Measurements from ENCODE around the gene GBP5.
"Not testable (repeated sequence)": the region's sequence is repeated elsewhere in the genome, so short reads cannot be mapped to it uniquely, and the experiment has no call there.

Gene GBP5

GRCh38 chr1:89305493-89305892, 32.8 kb upstream of the GBP5 start:
- Histone ChIP-seq H3K4me1 (ENCODE audit: control insufficient read depth, insufficient read depth, low read depth, low read length) (no peaks in the 10 kb centered on the region), H3K27ac (ENCODE audit: low read length, poor library complexity, severe bottlenecking) (no peak overlapping the region), H2BK120ac (ENCODE audit: low read depth, low read length) (no peak overlapping the region), H3K9ac (ENCODE audit: low read length) (no peak overlapping the region), H2BK5ac (ENCODE audit: low read depth, low read length, poor library complexity, severe bottlenecking) (no peak overlapping the region), H2BK15ac (ENCODE audit: low read depth, poor library complexity, severe bottlenecking) (no peak overlapping the region), H3K18ac (ENCODE audit: low read depth in 1 of 2, low read length in 2 of 2) (no peak overlapping the region), H3K4me2 (ENCODE audit: low read length, poor library complexity, severe bottlenecking) (no peak overlapping the region), H4K8ac (ENCODE audit: low read length) (no peak overlapping the region), H3K36me3 (ENCODE audit: control insufficient read depth in 1 of 2, insufficient read depth in 2 of 2, low read depth in 1 of 2, low read length in 2 of 2) (no peaks in the 10 kb centered on the region), H3K27me3 (ENCODE audit: control insufficient read depth in 1 of 2, insufficient read depth in 1 of 2, low read length in 2 of 2) (no peaks in the 10 kb centered on the region), H3K4ac (ENCODE audit: low read depth in 1 of 2, low read length in 2 of 2) (no peak overlapping the region), H3K9me3 (ENCODE audit: control insufficient read depth, low read length) (peaks cover 2% of the 10 kb centered on the region), H4K91ac (ENCODE audit: low read length) (no peak overlapping the region), H3K79me1 (replicated peaks; ENCODE audit: low read length, poor library complexity, severe bottlenecking) (no peaks in the 10 kb centered on the region), H3K14ac (ENCODE audit: low read length in 2 of 2) (no peak overlapping the region), H3K4me3 (ENCODE audit: insufficient read depth in 1 of 2, low read depth in 1 of 2, low read length in 2 of 2) (no peak overlapping the region), H2BK12ac (ENCODE audit: low read length in 2 of 2) (no peak overlapping the region), H3K23ac (ENCODE audit: low read length in 2 of 2) (no peak overlapping the region), H2AFZ (ENCODE audit: low read depth, low read length) (no peak overlapping the region), H2AK5ac (ENCODE audit: low read length, severe bottlenecking) (no peak overlapping the region)
- WGBS: 75% methylated on average over 1 of the region's 2 CpGs
- DNase-seq: no peak

- Histone ChIP-seq H3K36me3 (ENCODE audit: control insufficient read depth in 1 of 2, insufficient read depth in 2 of 2, low read depth in 1 of 2, low read length in 2 of 2) (no peaks in the 10 kb centered on the region), H2BK120ac (ENCODE audit: low read depth, low read length) (no peak overlapping the region), H3K4me3 (ENCODE audit: insufficient read depth in 1 of 2, low read depth in 1 of 2, low read length in 2 of 2) (no peak overlapping the region), H3K9me3 (ENCODE audit: control insufficient read depth, low read length) (peaks cover 2% of the 10 kb centered on the region), H3K79me1 (replicated peaks; ENCODE audit: low read length, poor library complexity, severe bottlenecking) (no peaks in the 10 kb centered on the region), H3K4me1 (ENCODE audit: control insufficient read depth, insufficient read depth, low read depth, low read length) (no peaks in the 10 kb centered on the region), H3K23ac (ENCODE audit: low read length in 2 of 2) (no peak overlapping the region), H3K4me2 (ENCODE audit: low read length, poor library complexity, severe bottlenecking) (no peak overlapping the region), H2BK5ac (ENCODE audit: low read depth, low read length, poor library complexity, severe bottlenecking) (no peak overlapping the region), H3K27me3 (ENCODE audit: control insufficient read depth in 1 of 2, insufficient read depth in 1 of 2, low read length in 2 of 2) (no peaks in the 10 kb centered on the region), H3K4ac (ENCODE audit: low read depth in 1 of 2, low read length in 2 of 2) (no peak overlapping the region), H2BK12ac (ENCODE audit: low read length in 2 of 2) (no peak overlapping the region), H2AFZ (ENCODE audit: low read depth, low read length) (no peak overlapping the region), H3K18ac (ENCODE audit: low read depth in 1 of 2, low read length in 2 of 2) (no peak overlapping the region), H3K27ac (ENCODE audit: low read length, poor library complexity, severe bottlenecking) (no peak overlapping the region), H2BK15ac (ENCODE audit: low read depth, poor library complexity, severe bottlenecking) (no peak overlapping the region), H4K91ac (ENCODE audit: low read length) (no peak overlapping the region), H3K9ac (ENCODE audit: low read length) (no peak overlapping the region), H2AK5ac (ENCODE audit: low read length, severe bottlenecking) (no peak overlapping the region), H3K14ac (ENCODE audit: low read length in 2 of 2) (no peak overlapping the region), H4K8ac (ENCODE audit: low read length) (no peak overlapping the region)
- WGBS: no CpG with 5 or more reads among the region's 2 CpGs
- DNase-seq: no peak
Observed at GRCh38 chr1:89304572-89305230, 32.0 kb upstream of the GBP5 start.

GRCh38 chr1:89302697-89303332, 30.2 kb upstream of the GBP5 start:
- H3K4me2 ChIP-seq (ENCODE audit: low read length, poor library complexity, severe bottlenecking): no peak overlapping the region
- 93% methylated on average over 22 of the region's 25 CpGs for WGBS

GRCh38 chr1:89299739-89300463, 27.2 kb upstream of the GBP5 start:
- H2BK120ac ChIP-seq (ENCODE audit: low read depth, low read length); H2BK12ac ChIP-seq (ENCODE audit: low read length in 2 of 2); H3K14ac ChIP-seq (ENCODE audit: low read length in 2 of 2); H3K79me1 ChIP-seq (replicated peaks; ENCODE audit: low read length, poor library complexity, severe bottlenecking); H2BK15ac ChIP-seq (ENCODE audit: low read depth, poor library complexity, severe bottlenecking); H3K4me1 ChIP-seq (ENCODE audit: control insufficient read depth, insufficient read depth, low read depth, low read length); H3K18ac ChIP-seq (ENCODE audit: low read depth in 1 of 2, low read length in 2 of 2); H3K9me3 ChIP-seq (ENCODE audit: control insufficient read depth, low read length); H3K4me2 ChIP-seq (ENCODE audit: low read length, poor library complexity, severe bottlenecking); H3K36me3 ChIP-seq (ENCODE audit: control insufficient read depth in 1 of 2, insufficient read depth in 2 of 2, low read depth in 1 of 2, low read length in 2 of 2); H2AFZ ChIP-seq (ENCODE audit: low read depth, low read length); H2AK5ac ChIP-seq (ENCODE audit: low read length, severe bottlenecking); H3K23ac ChIP-seq (ENCODE audit: low read length in 2 of 2); H3K4me3 ChIP-seq (ENCODE audit: insufficient read depth in 1 of 2, low read depth in 1 of 2, low read length in 2 of 2); H4K91ac ChIP-seq (ENCODE audit: low read length); H3K4ac ChIP-seq (ENCODE audit: low read depth in 1 of 2, low read length in 2 of 2); H3K9ac ChIP-seq (ENCODE audit: low read length); H4K8ac ChIP-seq (ENCODE audit: low read length); H3K27ac ChIP-seq (ENCODE audit: low read length, poor library complexity, severe bottlenecking); H3K27me3 ChIP-seq (ENCODE audit: control insufficient read depth in 1 of 2, insufficient read depth in 1 of 2, low read length in 2 of 2); H2BK5ac ChIP-seq (ENCODE audit: low read depth, low read length, poor library complexity, severe bottlenecking): not testable (repeated sequence)
- peak; percentile 23 for DNase-seq
- 50% methylated on average over 1 of the region's 3 CpGs for WGBS

More at GRCh38 chr1:89302697-89303332, 30.2 kb upstream of the GBP5 start:
- H3K4me3 ChIP-seq (ENCODE audit: insufficient read depth in 1 of 2, low read depth in 1 of 2, low read length in 2 of 2): no peak overlapping the region
- no peak overlapping the region for H2BK120ac ChIP-seq (ENCODE audit: low read depth, low read length)
- H2BK12ac ChIP-seq (ENCODE audit: low read length in 2 of 2): no peak overlapping the region
- no peak overlapping the region for H3K18ac ChIP-seq (ENCODE audit: low read depth in 1 of 2, low read length in 2 of 2)
- H3K79me1 ChIP-seq (replicated peaks; ENCODE audit: low read length, poor library complexity, severe bottlenecking): no peaks in the 10 kb centered on the region
- no peaks in the 10 kb centered on the region for H3K27me3 ChIP-seq (ENCODE audit: control insufficient read depth in 1 of 2, insufficient read depth in 1 of 2, low read length in 2 of 2)
- no peak for DNase-seq
- H3K9me3 ChIP-seq (ENCODE audit: control insufficient read depth, low read length): peaks cover 2% of the 10 kb centered on the region
- H3K4me1 ChIP-seq (ENCODE audit: control insufficient read depth, insufficient read depth, low read depth, low read length): no peaks in the 10 kb centered on the region
- no peak overlapping the region for H2AK5ac ChIP-seq (ENCODE audit: low read length, severe bottlenecking)
- peak overlapping the region in 1 of 2 experiments; percentile 62 for H3K14ac ChIP-seq (ENCODE audit: low read length in 2 of 2)
- no peak overlapping the region for H3K23ac ChIP-seq (ENCODE audit: low read length in 2 of 2)
- H3K4ac ChIP-seq (ENCODE audit: low read depth in 1 of 2, low read length in 2 of 2): no peak overlapping the region
- H2BK5ac ChIP-seq (ENCODE audit: low read depth, low read length, poor library complexity, severe bottlenecking): no peak overlapping the region
- no peak overlapping the region for H3K27ac ChIP-seq (ENCODE audit: low read length, poor library complexity, severe bottlenecking)
- H4K8ac ChIP-seq (ENCODE audit: low read length): no peak overlapping the region
- no peak overlapping the region for H3K9ac ChIP-seq (ENCODE audit: low read length)
- H4K91ac ChIP-seq (ENCODE audit: low read length): no peak overlapping the region
- H2BK15ac ChIP-seq (ENCODE audit: low read depth, poor library complexity, severe bottlenecking): no peak overlapping the region
- no peak overlapping the region for H2AFZ ChIP-seq (ENCODE audit: low read depth, low read length)
- no peaks in the 10 kb centered on the region for H3K36me3 ChIP-seq (ENCODE audit: control insufficient read depth in 1 of 2, insufficient read depth in 2 of 2, low read depth in 1 of 2, low read length in 2 of 2)

Measured in mesenchymal stem cell (in vitro differentiated cells and primary cell).